HG02610 (cell line): ENCODE data around the gene KCNB1.
"Not testable (repeated sequence)": the region's sequence is repeated elsewhere in the genome, so short reads cannot be mapped to it uniquely, and the experiment has no call there.

Experiments
- ATAC-seq: cut with Tn5 transposase; IDR thresholded peaks from one replicate; pipeline ENCODE4 v1.9.1; 2021; ENCODE audit warnings: mild to moderate bottlenecking, moderate library complexity; ENCODE audit not compliant: unreplicated experiment

Gene KCNB1

GRCh38 chr20:49330701-49331615 is 151.5 kb downstream of the KCNB1 start:
- ATAC-seq: no peak

- no peak for ATAC-seq
Observed at GRCh38 chr20:49328790-49329189, 153.7 kb downstream of the KCNB1 start.

GRCh38 chr20:49326026-49326425 is 156.4 kb downstream of the KCNB1 start:
- no peak for ATAC-seq

DNA sequence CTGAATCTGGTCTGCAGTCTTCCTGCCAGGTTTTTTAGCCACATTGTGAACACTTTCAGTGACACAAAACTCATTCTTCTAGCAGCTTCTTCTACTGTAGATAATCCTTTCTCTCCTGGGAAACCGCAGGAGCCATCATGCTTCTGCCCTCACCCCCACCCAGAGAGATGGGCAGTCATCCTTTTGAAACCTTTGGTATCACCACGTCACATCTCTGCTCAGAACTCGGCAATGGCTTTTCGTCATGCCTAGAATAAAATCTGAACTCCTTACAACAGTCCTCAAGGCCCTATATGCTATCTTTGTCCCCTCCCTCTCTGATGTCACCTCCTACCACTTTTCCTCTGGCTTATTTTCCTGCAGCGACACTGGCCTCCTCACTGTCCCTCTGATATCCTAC is 158.2 kb downstream of the KCNB1 start:
- no peak for ATAC-seq

- no peak for ATAC-seq
Observed at GRCh38 chr20:49323622-49324238, 158.7 kb downstream of the KCNB1 start.

DNA sequence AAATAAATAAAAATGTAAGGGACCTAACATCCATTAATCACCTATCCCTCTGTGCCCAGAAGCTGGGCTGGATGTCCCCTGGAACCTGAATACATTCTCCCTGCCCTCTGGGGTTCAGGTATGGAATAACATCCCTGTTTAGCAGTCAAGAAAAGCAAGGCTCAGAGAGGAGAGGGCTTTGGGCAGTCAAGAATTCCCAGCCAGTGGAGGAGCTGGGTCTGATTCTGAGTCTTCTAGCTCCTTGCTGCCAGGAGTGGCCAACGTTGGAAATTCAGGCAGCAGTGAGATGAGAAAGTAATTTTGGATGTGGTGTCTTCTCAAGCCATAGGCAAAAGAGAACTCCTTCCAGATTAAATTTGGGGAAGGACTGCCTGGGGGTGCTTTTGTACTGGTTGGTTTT is 162.0 kb downstream of the KCNB1 start:
- no peak for ATAC-seq

GRCh38 chr20:49319208-49319809 is 163.2 kb downstream of the KCNB1 start:
- no peak for ATAC-seq

DNA sequence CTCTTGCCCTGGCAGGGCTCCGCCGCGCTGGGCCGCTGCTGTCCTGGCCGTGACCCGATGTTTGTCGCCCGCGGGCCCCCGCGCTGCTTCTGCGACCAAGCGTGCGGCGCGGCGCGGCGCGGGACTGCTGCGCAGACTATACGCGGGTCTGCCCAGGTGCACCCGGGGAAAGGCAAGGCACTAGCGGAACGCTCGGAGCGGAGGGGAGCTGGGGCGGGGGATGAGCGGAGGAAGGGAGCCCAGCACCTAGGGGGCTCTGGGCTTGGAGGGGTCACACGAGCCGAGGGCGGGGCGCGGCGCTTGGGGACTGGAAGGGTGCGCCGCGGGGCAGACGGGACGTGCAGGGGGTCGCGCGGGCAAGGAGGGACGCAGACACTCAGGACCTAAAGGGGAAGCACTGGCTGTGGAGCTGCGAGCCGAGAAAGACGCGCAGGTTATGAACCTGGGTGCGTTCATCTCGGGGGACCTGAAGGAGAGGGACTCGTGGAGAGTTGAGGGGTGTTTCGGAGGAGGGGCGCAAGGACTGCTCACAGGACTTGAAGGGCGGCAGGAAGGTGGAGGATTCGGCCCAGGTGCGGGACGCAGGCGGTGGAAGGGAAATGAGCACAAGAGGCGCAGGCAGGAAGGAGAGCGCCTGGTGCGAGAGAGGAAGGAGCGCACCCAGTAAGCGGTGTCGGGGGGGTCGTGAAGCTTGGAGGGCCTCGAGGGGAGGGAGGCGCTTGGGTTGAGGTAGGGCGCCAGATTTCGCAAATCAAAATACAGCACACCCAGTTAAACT is 163.8 kb downstream of the KCNB1 start:
- no peak for ATAC-seq

GRCh38 chr20:49318091-49318429 is 164.4 kb downstream of the KCNB1 start:
- no peak for ATAC-seq

DNA sequence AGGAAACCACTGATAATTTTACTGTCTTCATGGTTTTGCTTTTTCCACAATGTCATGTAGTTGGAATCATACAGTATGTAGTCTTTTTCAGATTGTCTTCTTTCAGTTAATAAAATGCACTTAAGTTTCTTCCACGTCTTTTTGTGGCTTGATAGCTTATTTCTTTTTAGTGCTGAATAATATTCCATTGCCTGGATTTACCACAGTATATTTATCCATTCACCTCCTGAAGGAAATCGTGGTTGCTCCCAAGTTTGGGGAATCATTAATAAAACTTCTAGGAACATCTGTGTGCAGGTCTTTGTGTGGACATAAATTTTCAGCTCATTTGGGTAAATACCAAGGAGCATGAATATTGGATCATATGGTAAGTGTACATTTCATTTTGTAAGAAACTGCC is 165.8 kb downstream of the KCNB1 start:
- no peak for ATAC-seq

- no peak for ATAC-seq
Observed at GRCh38 chr20:49315580-49315979, 166.9 kb downstream of the KCNB1 start.

DNA sequence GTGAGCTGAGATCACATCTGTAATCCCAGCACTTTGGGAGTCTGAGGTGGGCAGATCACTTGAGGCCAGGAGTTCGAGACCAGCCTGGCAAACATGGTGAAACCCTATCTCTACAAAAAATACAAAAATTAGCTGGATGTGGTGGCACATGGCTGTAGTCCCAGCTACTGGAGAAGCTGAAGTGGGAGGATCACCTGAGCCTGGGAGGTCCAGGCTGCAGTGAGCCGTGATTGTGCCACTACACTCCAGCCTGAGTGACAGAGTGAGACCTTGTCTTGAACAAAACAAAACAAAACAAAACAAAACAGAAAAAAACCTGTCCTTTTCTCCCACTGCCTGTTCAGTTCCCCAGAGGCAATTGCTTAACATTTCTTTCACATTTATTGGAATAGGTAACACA is 168.4 kb downstream of the KCNB1 start:
- not testable (repeated sequence) for ATAC-seq
